A673 (cell line): Measurements from ENCODE around the gene STARD7. TPM values are rescaled to one million over a fixed set of nuclear protein-coding genes. Genes with fewer than 3 reads are reported as not detected.

ENCODE experiments used
- BruUV-seq: library from RNA; stranded (reverse); fragments of 400-500 nt; replicated peaks from 2 replicates; lab custom pipeline; 2021; lab: Mats Ljungman, UMichigan
- CTCF ChIA-PET: fragments of 300-600 bp; sonication (Branson Sonifier 250); formaldehyde crosslinking; loops from one replicate; lab custom pipeline; 2022; ENCODE audit warnings: antibody characterized with exemption; lab: Charles Lee
- POLR2A ChIA-PET: fragments of 300-600 bp; sonication (Branson Sonifier 250); formaldehyde crosslinking; loops from one replicate; lab custom pipeline; 2022; ENCODE audit warnings: antibody characterized with exemption; ENCODE audit not compliant: low non-redundant PET; lab: Charles Lee
- DNase-seq: peaks from one replicate; pipeline ENCODE4 v3.0.0-alpha.2; 2015; ENCODE audit warnings: low spot score
- H3K27ac ChIP-seq: fragments of 200-600 bp; sonication (generic); 2 replicates; pipeline ENCODE4 v1.5.1; 2016; ENCODE audit warnings: mixed run types, low read depth, mild to moderate bottlenecking, mixed read lengths, antibody characterized with exemption, low read length; ENCODE audit not compliant: poor library complexity, severe bottlenecking
- H3K27me3 ChIP-seq: fragments of 200-600 bp; sonication (generic); replicated peaks from 2 replicates; pipeline ENCODE4 v1.6.1; 2017; ENCODE audit warnings: mixed run types, low read depth, mild to moderate bottlenecking, mixed read lengths, antibody characterized with exemption, low read length; ENCODE audit not compliant: insufficient read depth, poor library complexity
- H3K36me3 ChIP-seq: fragments of 200-600 bp; sonication (generic); 2 replicates; pipeline ENCODE4 v1.6.1; 2016; ENCODE audit warnings: mixed run types, mild to moderate bottlenecking, mixed read lengths, antibody characterized with exemption, low read length; ENCODE audit not compliant: insufficient read depth, poor library complexity, severe bottlenecking
- H3K4me1 ChIP-seq: fragments of 200-600 bp; sonication (generic); 2 replicates; pipeline ENCODE4 v1.6.1; 2017; ENCODE audit warnings: mixed run types, mild to moderate bottlenecking, mixed read lengths, antibody characterized with exemption, low read length; ENCODE audit not compliant: insufficient read depth, poor library complexity, severe bottlenecking
- H3K4me3 ChIP-seq: fragments of 200-600 bp; sonication (generic); 2 replicates; pipeline ENCODE4 v1.5.1; 2016; ENCODE audit warnings: low read depth, mixed run types, mild to moderate bottlenecking, mixed read lengths, low read length; ENCODE audit not compliant: poor library complexity, severe bottlenecking
- H3K9me3 ChIP-seq: fragments of 200-600 bp; sonication (generic); 2 replicates; pipeline ENCODE4 v1.6.1; 2016; ENCODE audit warnings: mixed run types, low read depth, mild to moderate bottlenecking, mixed read lengths, antibody characterized with exemption, low read length; ENCODE audit not compliant: poor library complexity, severe bottlenecking
- EZH2 ChIP-seq: fragments of 200-600 bp; sonication (generic); IDR thresholded peaks from 2 replicates; pipeline ENCODE4 v1.6.1; 2017; ENCODE audit warnings: borderline replicate concordance, low read depth, mild to moderate bottlenecking, mixed read lengths, antibody characterized with exemption, low read length; ENCODE audit not compliant: poor library complexity, severe bottlenecking
- intact Hi-C: fragments of 100-400 bp; cut with micrococcal nuclease; formaldehyde crosslinking; loops from one replicate; pipeline ENCODE4 v1.10.0; 2022; ENCODE audit not compliant: unreplicated experiment
- total RNA-seq: library from RNA; stranded (reverse); gene quantifications from 2 replicates; pipeline ENCODE4 v1.2.3, GENCODE V29; 2021
- TF ChIP-seq, protein P1 (sequence below): fragments of 300-800, 200-600 bp; sonication (generic); conservative IDR thresholded peaks from 2 replicates; pipeline ENCODE4 v1.5.1; 2017; ENCODE audit warnings: low read depth, mild to moderate bottlenecking, antibody characterized with exemption, low read length, moderate library complexity, mixed read lengths

The STARD7 gene
- total RNA-seq, 1 experiment from 2014 or later: 201 TPM

DNA sequence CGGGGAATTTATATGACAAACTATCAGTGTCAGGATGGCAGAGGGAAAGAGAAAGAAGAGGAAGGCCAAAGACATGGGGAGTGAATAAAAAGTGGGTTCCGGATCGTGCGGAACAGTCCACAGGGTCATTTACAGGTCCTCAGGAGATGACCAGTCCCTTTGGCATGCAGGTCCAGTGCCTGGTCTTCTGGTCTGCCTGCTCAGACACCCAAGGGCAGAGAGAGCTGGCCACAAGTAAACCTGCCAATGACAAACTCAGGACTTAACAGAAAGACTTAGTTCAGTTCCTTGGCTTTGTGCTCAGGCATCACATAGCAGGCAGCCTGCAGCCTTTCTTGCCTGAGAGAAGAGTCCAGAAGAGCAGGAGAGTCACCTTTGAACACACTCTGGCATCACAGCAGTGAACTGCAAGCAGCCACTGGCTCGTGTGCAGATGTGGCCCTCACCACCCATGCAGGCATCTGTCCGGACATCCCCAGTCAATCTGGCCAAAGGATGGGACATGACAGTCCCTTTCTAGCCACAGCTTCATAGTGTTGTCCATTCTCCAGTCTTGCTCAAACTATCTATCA, 43.2 kb upstream of the STARD7 start:
- no peak overlapping the region for H3K4me3 ChIP-seq
- ChIA-PET CTCF (no interaction called here), POLR2A (no interaction called here)
- H3K27ac ChIP-seq: no peak overlapping the region
- intact Hi-C loops: no loop called here
- peaks cover 11% of the 10 kb centered on the region for H3K36me3 ChIP-seq
- DNase-seq: no peak
- TF ChIP-seq EZH2: no peak
- TF ChIP-seq, protein P1, sequence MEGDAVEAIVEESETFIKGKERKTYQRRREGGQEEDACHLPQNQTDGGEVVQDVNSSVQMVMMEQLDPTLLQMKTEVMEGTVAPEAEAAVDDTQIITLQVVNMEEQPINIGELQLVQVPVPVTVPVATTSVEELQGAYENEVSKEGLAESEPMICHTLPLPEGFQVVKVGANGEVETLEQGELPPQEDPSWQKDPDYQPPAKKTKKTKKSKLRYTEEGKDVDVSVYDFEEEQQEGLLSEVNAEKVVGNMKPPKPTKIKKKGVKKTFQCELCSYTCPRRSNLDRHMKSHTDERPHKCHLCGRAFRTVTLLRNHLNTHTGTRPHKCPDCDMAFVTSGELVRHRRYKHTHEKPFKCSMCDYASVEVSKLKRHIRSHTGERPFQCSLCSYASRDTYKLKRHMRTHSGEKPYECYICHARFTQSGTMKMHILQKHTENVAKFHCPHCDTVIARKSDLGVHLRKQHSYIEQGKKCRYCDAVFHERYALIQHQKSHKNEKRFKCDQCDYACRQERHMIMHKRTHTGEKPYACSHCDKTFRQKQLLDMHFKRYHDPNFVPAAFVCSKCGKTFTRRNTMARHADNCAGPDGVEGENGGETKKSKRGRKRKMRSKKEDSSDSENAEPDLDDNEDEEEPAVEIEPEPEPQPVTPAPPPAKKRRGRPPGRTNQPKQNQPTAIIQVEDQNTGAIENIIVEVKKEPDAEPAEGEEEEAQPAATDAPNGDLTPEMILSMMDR: no peak
- no peaks in the 10 kb centered on the region for H3K4me1 ChIP-seq
- no TSS peak for BruUV-seq
- no peaks in the 10 kb centered on the region for H3K27me3 ChIP-seq
- H3K9me3 ChIP-seq: no peaks in the 10 kb centered on the region

DNA sequence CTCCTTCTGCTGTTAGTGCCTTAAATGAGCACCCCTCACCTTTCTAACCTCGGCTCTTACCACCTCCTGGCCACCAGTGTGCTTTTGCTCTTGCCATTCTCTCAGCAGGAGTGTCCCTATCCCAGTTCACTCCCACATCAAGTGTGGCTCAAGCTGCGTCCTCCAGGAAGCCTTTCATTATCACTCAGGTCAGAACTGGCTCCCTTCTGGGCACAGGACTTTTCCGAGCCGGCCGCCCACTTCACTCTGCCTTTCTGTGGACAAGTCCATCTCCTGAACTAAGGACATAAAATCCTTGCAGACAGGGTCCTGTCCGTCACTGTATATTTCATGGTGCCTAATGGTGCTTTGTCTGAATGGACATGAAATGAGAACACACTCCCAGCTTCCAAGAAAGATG, 41.6 kb upstream of the STARD7 start:
- H3K4me3 ChIP-seq: no peak overlapping the region
- ChIA-PET POLR2A (no interaction called here), CTCF (no interaction called here)
- H3K27me3 ChIP-seq: no peaks in the 10 kb centered on the region
- intact Hi-C loops: no loop called here
- no TSS peak for BruUV-seq
- H3K4me1 ChIP-seq: no peaks in the 10 kb centered on the region
- TF ChIP-seq EZH2: no peak
- TF ChIP-seq, protein P1: no peak
- H3K27ac ChIP-seq: no peak overlapping the region
- no peak for DNase-seq
- peaks cover 7% of the 10 kb centered on the region for H3K36me3 ChIP-seq
- H3K9me3 ChIP-seq: no peaks in the 10 kb centered on the region

DNA sequence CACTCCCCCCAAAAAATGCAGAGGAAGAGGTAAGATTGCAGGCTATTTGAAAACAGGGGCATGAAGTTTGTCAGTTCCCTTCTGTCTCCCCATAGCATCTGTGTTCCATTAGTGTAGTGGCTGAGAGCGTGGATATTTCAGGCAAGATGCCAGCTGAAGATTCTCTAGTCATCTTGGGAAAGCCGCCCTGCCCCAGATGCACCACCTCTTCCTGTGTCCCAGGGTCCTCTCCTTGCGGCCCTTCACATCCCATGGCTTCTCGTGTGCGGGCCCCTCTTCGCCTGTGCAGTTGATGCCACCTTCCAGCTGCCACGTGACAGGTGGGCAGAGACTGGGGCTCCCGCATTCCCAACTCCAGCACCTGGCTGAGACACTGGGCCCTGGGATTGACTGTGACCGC, 41.0 kb upstream of the STARD7 start:
- BruUV-seq: no TSS peak
- H3K27ac ChIP-seq: no peak overlapping the region
- intact Hi-C loops: no loop called here
- H3K36me3 ChIP-seq: peaks cover 5% of the 10 kb centered on the region
- DNase-seq: peak; percentile 53
- no peaks in the 10 kb centered on the region for H3K4me1 ChIP-seq
- ChIA-PET POLR2A (no interaction called here), CTCF (no interaction called here)
- no peaks in the 10 kb centered on the region for H3K27me3 ChIP-seq
- H3K4me3 ChIP-seq: no peak overlapping the region
- H3K9me3 ChIP-seq: no peaks in the 10 kb centered on the region
- TF ChIP-seq EZH2: no peak
- TF ChIP-seq, protein P1: no peak
